GM18867 (cell line): ENCODE data around the gene MRS2.
"Not testable (repeated sequence)": the region's sequence is repeated elsewhere in the genome, so short reads cannot be mapped to it uniquely, and the experiment has no call there.

Experiments
- ATAC-seq: cut with Tn5 transposase; IDR thresholded peaks from one replicate; pipeline ENCODE4 v1.9.1; 2021; ENCODE audit warnings: mild to moderate bottlenecking, moderate library complexity; ENCODE audit not compliant: unreplicated experiment

Gene MRS2

GRCh38 chr6:24387818-24388217, 14.9 kb upstream of the MRS2 start:
- ATAC-seq = no peak

GRCh38 chr6:24391208-24391607, 11.5 kb upstream of the MRS2 start:
- no peak for ATAC-seq

- peak; percentile 94 for ATAC-seq
Observed at GRCh38 chr6:24391756-24392405, 10.9 kb upstream of the MRS2 start.

- ATAC-seq = no peak
Observed at GRCh38 chr6:24394061-24394779, 8.5 kb upstream of the MRS2 start.

GRCh38 chr6:24394780-24395437, 7.8 kb upstream of the MRS2 start:
- ATAC-seq = no peak

GRCh38 chr6:24396824-24397223, 5.9 kb upstream of the MRS2 start:
- ATAC-seq = no peak

- no peak for ATAC-seq
Observed at GRCh38 chr6:24397631-24398030, 5.1 kb upstream of the MRS2 start.

- not testable (repeated sequence) for ATAC-seq
Observed at GRCh38 chr6:24400045-24401039, 2.4 kb upstream of the MRS2 start.

GRCh38 chr6:24401458-24401857, 1.3 kb upstream of the MRS2 start:
- ATAC-seq = no peak

- ATAC-seq = no peak
Observed at GRCh38 chr6:24403501-24403824, 727 bp downstream of the MRS2 start.

GRCh38 chr6:24405262-24405661, 2.5 kb downstream of the MRS2 start:
- no peak for ATAC-seq

- ATAC-seq = peak; percentile 93
Observed at GRCh38 chr6:24408719-24409410, 6.1 kb downstream of the MRS2 start.

GRCh38 chr6:24410622-24411021, 7.9 kb downstream of the MRS2 start:
- ATAC-seq = no peak

GRCh38 chr6:24412294-24412693, 9.6 kb downstream of the MRS2 start:
- ATAC-seq = no peak

GRCh38 chr6:24414531-24414930, 11.8 kb downstream of the MRS2 start:
- not testable (repeated sequence) for ATAC-seq

- ATAC-seq = peak; percentile 65
Observed at GRCh38 chr6:24415753-24416152, 13.0 kb downstream of the MRS2 start.

GRCh38 chr6:24419526-24419925, 16.8 kb downstream of the MRS2 start:
- no peak for ATAC-seq

GRCh38 chr6:24425091-24425490, 22.4 kb downstream of the MRS2 start:
- ATAC-seq = no peak

GRCh38 chr6:24426729-24427446, 24.2 kb downstream of the MRS2 start:
- no peak for ATAC-seq

- no peak for ATAC-seq
Observed at GRCh38 chr6:24428615-24429014, 25.9 kb downstream of the MRS2 start.
